Myocyte (in vitro differentiated cells): ENCODE measurements around the gene ASL. TPM values are rescaled to one million over a fixed set of nuclear protein-coding genes. Genes with fewer than 3 reads are reported as not detected.
"Not testable (repeated sequence)": the region's sequence is repeated elsewhere in the genome, so short reads cannot be mapped to it uniquely, and the experiment has no call there.

ENCODE experiments used
- DNase-seq: peaks from one replicate; pipeline ENCODE4 v3.0.0-alpha.2; 2012; ENCODE audit warnings: low read depth
- total RNA-seq: library from RNA; depleted of rRNA; stranded (reverse); fragments of >200 nt; gene quantifications from 2 replicates; pipeline ENCODE4 v1.2.3, GENCODE V29; 2014

ASL gene
- total RNA-seq, 1 donor from 2014 or later: 16.3 TPM

DNA sequence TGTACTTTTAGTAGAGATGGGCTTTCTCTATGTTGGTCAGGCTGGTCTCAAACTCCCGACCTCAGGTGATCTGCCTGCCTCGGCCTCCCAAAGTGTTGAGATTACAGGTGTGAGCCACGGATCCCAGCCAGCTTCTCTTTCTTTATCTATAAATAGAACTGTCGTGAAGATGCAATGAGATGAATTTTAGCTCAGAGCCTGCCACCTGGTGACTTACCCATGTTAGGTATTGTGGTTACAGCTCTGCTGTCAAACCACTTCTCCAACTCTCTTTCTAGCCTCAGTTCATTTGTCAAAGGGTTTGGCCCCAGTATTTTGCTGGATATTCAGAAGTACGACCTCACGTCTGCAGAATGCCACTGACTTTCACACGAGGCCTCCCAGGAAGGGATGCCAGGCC is 3.4 kb upstream of the ASL start:
- not testable (repeated sequence) for DNase-seq

DNA sequence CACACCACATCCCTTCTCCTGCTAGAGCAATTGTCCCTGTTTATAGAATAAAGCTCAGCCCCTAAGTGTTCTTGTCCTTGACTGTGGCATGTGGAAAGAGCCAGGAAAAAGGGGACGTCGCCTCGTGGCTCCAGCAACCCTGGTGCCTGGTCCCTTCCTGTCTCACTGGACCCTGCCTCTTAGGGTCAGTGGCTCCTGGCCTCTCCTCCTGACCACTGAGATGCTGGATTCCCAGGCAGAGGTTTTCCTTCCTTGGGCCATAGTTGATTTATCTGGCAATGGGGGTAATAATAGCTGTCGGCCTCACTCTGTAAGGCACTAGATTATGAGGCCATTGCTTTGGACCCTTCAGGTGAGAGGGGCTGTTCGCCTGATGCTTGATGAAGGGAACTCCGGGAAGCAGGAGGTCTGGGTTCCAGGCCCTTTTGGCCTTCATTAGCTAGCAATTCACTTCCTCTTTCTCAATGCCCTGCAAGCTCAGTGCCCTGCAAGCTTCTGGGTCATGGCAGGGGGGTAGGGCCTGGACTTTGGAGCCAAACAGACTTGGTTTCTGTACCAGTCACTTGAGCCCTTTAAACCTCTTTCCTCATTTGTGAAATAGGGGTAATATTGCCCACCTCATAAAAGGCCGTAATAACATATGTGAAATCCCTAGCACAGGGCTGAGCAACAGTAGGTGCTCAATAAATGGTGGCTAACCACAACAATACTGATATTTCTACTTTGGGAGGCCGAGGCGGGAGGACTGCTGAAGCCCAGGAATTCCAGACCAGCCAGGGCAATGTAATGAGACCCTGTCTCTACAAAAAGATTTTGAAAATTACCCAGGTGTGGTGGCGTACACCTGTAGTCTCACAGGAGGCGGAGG is 1.1 kb downstream of the ASL start:
- DNase-seq: no peak

DNA sequence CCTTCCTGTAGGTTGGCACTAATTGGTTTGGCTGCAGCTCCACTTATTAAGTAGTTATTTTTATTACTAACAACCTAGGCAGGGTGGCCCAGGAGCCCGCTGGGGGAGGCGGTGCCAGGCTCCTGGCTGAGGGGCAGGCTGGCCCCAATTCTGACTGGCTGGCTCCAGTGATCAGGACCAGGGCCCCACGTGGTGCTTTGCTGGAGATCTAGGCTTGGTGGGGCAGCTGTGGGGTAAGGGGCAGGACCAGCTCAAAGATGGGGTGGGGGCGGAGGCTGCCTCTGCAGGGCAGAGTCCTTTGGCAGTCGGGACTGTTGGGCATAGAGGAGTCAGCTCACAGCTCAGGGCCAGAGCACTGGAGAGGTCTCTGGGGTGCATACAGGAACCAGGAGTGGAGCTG is 2.4 kb downstream of the ASL start:
- DNase-seq: no peak

DNA sequence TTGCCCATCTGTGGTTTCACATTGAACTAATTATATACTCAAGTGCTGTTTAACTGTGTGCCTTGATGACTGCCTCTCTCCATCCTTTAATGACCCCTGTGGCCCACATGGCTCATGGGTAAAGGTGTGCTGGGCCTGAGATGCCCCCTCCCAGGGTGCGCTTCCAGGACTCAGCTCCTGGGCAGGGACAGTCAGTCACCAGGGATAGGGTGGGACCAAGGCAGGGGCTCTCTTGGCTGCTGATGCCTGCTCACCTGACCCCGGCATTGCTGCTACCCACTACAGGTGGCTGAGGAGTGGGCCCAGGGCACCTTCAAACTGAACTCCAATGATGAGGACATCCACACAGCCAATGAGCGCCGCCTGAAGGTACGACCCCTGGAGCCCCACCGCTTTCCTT is 6.5 kb downstream of the ASL start:
- DNase-seq: no peak

DNA sequence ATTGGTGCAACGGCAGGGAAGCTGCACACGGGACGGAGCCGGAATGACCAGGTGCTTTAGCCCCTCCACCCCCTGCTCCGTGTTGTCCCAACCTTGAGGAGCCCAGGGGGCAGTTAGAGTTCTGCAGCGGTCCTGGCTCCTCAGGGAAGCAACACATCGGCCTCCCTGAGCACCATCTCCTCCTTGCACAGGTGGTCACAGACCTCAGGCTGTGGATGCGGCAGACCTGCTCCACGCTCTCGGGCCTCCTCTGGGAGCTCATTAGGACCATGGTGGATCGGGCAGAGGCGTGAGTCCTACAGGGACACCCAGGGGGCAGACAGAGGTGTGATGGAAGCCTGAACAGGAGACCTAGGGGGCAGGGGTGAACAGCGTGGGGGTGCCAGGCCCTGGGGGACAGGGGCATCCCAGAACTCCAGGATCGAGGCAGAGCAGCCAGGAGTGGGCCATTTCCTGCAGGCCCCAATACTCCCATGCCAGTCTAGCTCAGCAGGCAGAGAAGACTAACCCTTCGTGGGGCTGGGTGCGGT is 7.3 kb downstream of the ASL start:
- no peak for DNase-seq

DNA sequence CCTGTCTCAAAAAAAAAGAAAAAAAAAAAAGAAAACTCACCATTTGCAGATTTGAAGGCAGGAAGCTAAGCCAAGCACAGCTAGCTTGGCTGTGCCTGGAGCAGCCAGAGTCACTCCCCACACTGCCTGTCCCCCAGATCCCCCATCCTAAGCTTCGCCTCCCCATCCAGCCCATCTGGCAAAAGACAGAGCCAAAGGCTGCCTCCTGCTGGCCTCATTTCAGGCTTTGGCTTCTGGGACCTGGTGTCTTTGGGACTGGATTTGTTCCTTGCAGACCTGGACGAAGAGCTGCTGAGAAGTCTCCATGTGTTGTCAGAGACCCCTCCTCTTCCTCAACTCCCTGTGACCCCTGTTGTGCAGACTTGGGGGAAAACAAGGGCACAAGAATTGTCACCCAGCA is 8.1 kb downstream of the ASL start:
- DNase-seq: no peak

DNA sequence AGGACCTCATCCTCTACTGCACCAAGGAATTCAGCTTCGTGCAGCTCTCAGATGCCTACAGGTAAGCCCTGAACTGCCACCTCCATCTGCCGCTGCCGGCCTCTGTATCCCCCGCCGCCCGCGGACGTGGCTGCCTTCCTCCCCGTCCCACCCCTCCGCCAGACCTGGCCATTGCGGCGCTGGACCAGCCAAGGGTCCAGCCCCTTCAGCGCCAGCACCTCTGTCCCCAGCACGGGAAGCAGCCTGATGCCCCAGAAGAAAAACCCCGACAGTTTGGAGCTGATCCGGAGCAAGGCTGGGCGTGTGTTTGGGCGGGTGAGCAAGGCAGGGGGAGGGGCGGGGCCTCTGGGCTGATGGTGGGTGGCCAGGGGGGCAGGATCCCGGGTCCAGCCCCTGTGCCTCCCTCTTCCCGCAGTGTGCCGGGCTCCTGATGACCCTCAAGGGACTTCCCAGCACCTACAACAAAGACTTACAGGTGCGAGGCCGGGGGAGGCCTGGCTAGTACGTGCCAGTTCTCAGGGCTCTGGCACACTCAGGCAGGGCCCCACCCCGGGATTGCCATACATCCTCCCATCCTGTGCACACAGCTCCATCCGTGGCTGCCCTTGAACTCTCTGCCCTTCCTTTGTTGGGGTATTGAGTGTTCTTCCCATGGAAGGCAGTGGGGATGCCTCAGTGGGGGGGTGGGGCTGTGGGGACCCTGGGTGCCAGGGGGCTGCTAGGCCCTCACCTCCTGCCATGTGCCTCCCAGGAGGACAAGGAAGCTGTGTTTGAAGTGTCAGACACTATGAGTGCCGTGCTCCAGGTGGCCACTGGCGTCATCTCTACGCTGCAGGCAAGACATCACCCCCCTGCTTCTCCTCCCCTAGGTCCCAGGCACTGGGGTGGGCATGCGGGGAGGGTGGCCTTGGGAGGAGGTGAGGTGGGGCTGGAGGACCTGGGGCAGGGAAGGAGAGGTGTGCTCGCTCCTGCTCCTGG is 13.5 kb downstream of the ASL start:
- DNase-seq: no peak

DNA sequence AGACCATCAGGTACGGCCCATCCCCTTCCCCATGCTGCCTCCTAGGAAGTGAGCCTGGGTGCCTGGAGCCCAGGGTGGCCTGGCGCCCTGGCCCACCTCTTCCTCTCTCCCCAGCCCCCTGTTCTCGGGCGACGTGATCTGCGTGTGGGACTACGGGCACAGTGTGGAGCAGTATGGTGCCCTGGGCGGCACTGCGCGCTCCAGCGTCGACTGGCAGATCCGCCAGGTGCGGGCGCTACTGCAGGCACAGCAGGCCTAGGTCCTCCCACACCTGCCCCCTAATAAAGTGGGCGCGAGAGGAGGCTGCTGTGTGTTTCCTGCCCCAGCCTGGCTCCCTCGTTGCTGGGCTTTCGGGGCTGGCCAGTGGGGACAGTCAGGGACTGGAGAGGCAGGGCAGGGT is 17.0 kb downstream of the ASL start:
- DNase-seq: no peak

DNA sequence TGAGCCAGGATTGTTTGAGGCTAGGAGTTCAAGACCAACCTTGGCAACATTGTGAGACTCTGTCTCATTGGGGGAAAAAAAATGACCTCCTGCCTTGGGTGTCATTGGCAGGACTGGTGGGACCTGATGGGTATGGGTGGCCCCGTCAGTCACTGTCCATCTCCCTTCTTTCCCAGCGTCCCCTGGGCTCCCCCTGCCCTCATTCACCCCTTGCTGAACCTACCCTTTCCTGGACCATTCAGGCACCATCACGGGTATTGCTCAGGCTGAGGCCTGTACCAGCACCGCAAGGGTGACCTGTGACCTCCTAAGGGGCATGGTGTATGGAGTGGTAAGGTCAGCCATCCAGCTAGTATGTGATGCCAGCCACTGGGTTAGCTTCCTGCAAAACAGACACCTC is 19.4 kb downstream of the ASL start:
- no peak for DNase-seq

DNA sequence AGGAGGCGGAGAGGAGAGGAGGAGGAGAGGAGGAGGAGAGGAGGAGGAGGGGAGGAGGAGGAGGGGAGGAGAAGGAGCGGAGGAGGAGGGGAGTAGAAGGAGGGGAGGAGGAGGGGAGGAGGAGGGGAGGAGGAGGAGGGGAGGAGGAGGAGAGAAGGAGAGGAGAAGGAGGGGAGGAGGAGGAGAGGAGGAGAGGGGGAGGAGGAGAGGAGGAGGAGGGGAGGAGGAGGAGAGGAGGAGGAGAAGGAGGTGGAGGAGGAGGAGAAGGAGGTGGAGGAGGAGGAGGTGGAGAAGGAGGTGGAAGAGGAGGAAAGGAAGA is 23.6 kb downstream of the ASL start:
- DNase-seq: no peak

DNA sequence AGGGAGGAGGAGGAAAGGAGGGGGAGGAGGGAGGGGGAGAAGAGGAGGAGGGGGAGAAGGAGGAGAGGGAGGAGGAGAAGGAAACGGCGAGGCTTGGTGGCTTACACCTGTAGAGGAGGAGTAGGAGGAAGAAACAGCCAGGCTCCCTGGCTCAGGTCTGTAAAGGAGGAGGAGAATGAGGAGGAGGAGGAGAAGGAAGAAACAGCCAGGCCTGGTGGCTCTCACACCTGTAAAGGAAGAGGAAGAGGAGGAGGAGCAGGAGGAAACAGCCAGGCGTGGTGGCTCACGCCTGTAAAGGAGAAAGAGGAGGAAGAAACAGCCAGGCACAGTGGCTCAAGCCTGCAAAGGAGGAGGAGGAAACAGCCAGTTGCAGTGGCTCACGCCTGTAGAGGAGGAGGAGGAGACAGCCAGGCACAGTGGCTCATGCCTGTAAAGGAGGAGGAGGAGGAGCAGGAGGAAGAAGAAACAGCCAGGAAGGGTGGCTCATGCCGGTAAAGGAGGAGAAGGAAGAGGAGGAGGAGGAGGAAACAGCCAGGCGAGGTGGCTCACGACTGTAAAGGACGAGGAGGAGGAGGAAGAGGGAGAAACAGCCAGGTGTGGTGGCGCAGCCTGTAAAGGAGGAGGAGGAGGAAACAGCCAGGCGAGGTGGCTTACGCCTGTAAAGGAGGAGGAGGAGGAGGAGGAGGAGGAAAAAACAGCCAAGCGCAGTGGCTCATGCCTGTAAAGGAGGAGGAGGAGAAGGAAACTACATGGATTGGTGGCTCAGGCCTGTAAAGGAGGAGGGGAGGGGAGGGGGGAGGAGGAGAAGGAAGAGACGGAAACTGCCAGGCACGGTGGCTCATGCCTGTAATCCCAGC is 24.2 kb downstream of the ASL start:
- DNase-seq: peak; percentile 53

DNA sequence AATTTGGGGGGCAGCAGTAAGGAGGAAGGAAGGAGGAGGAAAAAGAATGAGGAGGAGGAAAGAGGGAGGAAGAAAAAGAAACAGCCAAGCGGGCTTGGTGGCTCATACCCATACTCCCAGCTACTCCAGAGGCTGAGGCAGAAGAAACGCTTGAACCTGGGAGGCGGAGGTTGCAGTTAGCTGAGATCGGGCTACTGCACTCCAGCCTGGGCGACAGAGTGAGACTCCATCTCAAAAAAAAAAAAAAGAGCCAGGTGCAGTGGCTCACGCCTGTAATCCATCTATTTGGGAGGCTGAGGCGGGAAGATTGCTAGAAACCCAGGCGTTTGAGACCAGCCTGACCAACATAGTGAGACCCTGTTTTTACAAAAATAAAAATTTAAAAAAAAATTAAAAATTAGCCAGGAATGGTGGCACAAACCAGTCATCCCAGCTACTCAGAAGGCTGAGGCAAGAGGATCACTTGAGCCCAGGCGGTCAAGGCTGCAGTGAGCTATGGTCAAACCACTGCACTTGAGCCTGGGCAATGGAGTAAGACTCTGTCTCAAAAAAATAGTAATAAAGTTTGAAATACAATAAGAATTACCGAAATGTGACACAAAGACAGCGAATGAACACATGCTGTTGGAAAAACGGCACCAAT is 24.9 kb downstream of the ASL start:
- DNase-seq: no peak

DNA sequence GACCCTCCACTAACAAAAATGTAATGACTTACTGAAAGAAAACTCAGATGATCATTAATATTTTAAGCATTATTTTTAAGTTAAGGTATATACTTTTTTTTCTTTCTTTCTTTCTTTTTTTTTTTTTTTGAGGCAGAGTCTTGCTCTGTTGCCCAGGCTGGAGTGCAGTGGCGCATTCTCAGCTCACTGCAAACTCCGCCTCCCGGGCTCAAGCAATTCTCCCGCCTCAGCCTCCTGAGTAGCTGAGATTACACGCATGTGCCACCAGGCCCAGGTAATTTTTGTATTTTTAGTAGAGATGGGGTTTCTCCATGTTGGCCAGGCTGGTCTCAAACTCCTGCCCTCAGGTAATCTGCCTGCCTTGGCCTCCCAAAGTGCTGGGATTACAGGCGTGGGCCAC is 26.5 kb downstream of the ASL start:
- not testable (repeated sequence) for DNase-seq

DNA sequence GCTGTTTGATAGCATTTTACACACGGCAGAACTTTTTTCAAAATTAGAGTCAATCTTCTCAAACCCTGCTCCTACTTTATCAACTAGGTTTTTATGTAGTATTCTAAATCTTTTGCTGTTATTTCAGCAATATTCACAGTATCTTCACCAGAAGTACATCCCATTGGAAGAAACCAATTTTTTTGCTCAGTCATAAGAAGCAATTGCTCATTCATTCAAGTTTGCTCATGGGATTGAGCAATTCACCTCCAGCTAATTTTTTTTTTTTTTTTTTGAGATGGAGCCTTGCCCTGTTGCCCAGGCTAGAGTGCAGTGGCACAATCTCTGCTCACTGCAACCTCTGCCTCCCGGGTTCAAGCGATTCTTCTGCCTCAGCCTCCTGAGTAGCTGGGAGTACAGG is 28.4 kb downstream of the ASL start:
- DNase-seq: not testable (repeated sequence)

DNA sequence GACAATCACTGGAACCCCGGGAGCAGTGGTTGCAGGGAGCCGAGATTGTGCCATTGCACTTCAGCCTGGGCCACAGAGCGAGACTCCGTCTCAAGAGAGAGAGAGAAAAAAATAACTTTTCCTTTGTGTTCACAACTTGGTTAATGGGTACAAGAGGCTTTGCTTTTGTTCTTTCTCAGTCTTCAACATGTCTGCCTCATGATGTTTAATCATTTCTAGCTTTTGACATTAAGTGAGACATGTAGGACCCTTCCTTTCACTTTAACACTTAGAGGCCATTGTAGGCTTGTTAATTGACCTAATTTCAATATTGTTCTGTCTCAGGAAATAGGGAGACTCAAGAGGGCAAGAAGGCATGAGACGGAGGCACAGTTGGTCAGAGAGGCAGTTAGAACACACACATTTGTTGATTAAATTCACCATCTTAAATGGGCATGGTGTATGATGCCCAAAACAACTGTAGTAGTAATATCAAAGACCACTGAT is 29.7 kb downstream of the ASL start:
- DNase-seq: no peak

DNA sequence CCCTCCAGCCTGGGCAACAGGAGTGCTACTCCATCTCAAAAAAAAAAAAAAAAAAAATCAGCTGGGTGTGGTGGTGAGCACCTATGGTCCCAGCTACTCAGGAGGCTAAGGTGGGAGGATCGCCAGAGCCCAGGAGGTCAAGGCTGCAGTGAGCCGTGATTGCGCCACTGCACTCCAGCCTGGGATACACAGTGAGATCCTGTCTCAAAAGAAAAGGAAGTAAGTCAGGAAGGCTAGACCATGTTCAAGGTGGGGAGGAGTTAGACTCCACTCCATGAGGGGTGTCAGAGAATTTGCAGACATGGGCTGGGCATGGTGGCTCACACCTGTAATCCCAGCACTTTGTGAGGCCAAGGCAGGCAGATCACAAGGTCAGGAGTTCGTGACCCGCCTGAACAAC is 32.8 kb downstream of the ASL start:
- not testable (repeated sequence) for DNase-seq

DNA sequence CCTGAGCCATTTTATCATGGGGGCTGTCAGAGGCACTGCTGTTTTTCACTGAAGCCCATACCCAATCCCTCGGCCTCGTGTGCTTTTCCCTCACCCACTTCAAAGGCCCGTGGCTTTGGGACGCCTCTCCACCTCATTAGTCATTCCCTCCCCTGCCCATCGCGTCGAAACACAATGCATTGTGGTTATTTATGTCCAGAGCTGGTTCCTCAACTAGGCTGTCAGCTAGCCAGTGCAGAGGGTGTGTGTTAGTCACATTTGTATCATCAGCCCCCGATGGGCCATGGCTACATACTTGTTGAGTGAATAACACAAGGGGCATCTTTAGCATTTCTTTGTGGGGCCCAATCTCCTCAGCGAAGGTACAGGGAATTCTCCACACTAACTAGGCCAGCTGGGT is 35.2 kb downstream of the ASL start:
- DNase-seq: peak; percentile 94

DNA sequence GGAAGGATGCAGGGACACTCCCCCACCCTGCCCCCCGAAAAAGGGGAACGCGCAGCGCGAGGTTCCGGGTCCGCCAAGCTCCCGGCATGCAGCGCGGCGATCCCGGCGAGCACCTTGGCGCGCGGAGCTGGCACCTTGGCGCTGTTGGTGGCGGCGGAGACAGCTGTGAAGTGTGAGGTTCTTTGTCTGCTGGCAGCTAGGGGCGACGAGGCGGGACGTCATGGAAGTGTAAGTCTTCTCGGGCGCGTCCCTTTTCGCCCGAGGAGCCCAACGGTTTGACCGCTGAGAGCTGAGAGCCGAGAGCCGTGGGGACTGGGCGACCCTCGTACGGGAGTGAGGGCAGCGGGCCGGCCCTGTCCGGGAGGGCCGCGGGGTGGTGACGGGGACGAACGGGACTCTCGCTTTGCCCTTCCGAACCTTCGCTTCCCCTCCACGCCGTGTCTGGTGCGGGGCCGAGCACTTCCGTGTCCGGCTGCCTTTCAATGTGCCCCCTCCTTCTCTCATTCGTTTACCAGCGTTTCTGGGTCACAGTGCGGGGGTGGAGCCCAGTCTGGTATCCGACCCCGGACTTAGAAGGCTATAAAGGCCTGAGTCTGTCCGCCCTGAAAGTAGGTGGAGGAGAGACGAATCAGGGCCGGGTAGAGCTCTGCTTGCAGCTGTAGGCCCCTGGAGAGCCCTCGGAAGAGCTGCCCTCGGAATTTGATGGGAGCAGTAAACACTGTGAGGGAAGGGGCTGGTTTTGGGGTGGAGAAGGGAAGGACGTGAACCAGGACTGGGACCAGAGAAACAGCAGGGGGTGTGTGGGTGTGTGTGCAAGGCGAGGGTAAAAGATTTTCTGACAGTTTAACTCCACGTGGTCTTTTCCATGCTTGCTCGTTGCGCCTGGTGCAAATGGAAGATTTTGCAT is 39.4 kb downstream of the ASL start, which contains the start of gene CRCP:
Gene CRCP (plus strand): TSS at position 105 of the 907 bp plus-strand sequence. CDS start 116 bp downstream, at position 221.
- peak; percentile 92 for DNase-seq
